Liver (tissue), 9 donors: ENCODE measurements around the gene SPATS2. TPM values are rescaled to one million over a fixed set of nuclear protein-coding genes. Genes with fewer than 3 reads are reported as not detected.

Experiments used
- DNase-seq: peaks from one replicate; pipeline ENCODE4 v3.0.0-alpha.2; 2017; ENCODE audit warnings: low spot score
- H3K27ac ChIP-seq, 2 donors: one replicate each; pipeline ENCODE4 v1.7.0; 2013; ENCODE audit warnings: inconsistent platforms in 2 of 2, low read length in 2 of 2, control low read depth in 1 of 2, low read depth in 1 of 2, mild to moderate bottlenecking in 1 of 2
- H3K27me3 ChIP-seq, 4 donors: one replicate each; pipeline versions ENCODE4 v1.6.1 to v1.7.0; 2013; ENCODE audit warnings: low read length in 3 of 4, inconsistent platforms in 1 of 4, mild to moderate bottlenecking in 1 of 4, moderate library complexity in 1 of 4; ENCODE audit not compliant: control insufficient read depth in 4 of 4, insufficient read depth in 4 of 4
- H3K36me3 ChIP-seq, 4 donors: one replicate each; pipeline versions ENCODE4 v1.6.1 to v1.7.0; 2013; ENCODE audit warnings: low read length in 3 of 4, mild to moderate bottlenecking in 3 of 4, low read depth in 1 of 4, moderate library complexity in 1 of 4; ENCODE audit not compliant: control insufficient read depth in 4 of 4, insufficient read depth in 3 of 4
- H3K4me1 ChIP-seq, 4 donors: one replicate each; pipeline versions ENCODE4 v1.6.1 to v1.7.0; 2013; ENCODE audit warnings: low read length in 3 of 4, mild to moderate bottlenecking in 3 of 4, moderate library complexity in 1 of 4; ENCODE audit not compliant: control insufficient read depth in 4 of 4, insufficient read depth in 4 of 4
- H3K4me3 ChIP-seq, 3 donors: one replicate each; pipeline versions ENCODE4 v1.6.1 to v1.7.0; 2013; ENCODE audit warnings: low read length in 3 of 3, control low read depth in 1 of 3, low read depth in 1 of 3, mild to moderate bottlenecking in 1 of 3
- H3K9ac ChIP-seq, 2 donors: one replicate each; pipeline ENCODE4 v1.7.0; 2013; ENCODE audit warnings: low read length in 2 of 2, mild to moderate bottlenecking in 2 of 2, moderate library complexity in 2 of 2, control low read depth in 1 of 2, low read depth in 1 of 2
- H3K9me3 ChIP-seq, 4 donors: one replicate each; pipeline versions ENCODE4 v1.6.1 to v1.7.0; 2013; ENCODE audit warnings: low read length in 3 of 4; ENCODE audit not compliant: control insufficient read depth in 4 of 4
- FOXA1 ChIP-seq: IDR thresholded peaks from 2 replicates; pipeline ENCODE4 v1.6.1; 2016; ENCODE audit warnings: antibody characterized with exemption
- GABPA ChIP-seq, 2 donors: IDR thresholded peaks in 1 of 2; conservative IDR thresholded peaks in 1 of 2; 2 replicates each; pipeline ENCODE4 v1.6.1; 2016; ENCODE audit warnings: antibody characterized with exemption in 2 of 2, mild to moderate bottlenecking in 1 of 2, moderate library complexity in 1 of 2
- HNF4A ChIP-seq, 2 donors: conservative IDR thresholded peaks; 2 replicates each; pipeline ENCODE4 v1.6.1; 2016; ENCODE audit warnings: antibody characterized with exemption in 2 of 2, mild to moderate bottlenecking in 2 of 2
- MAX ChIP-seq: IDR thresholded peaks from 2 replicates; pipeline ENCODE4 v1.6.1; 2016; ENCODE audit warnings: antibody characterized with exemption
- RAD21 ChIP-seq, 2 donors: IDR thresholded peaks; 2 replicates each; pipeline ENCODE4 v1.6.1; 2016; ENCODE audit warnings: antibody characterized with exemption in 2 of 2, mild to moderate bottlenecking in 2 of 2
- REST ChIP-seq: IDR thresholded peaks from 2 replicates; pipeline ENCODE4 v1.6.1; 2016; ENCODE audit warnings: antibody characterized with exemption, mild to moderate bottlenecking
- YY1 ChIP-seq: IDR thresholded peaks from 2 replicates; pipeline ENCODE4 v1.6.1; 2016; ENCODE audit warnings: antibody characterized with exemption, mild to moderate bottlenecking
- WGBS: extraction: QIAGEN DNeasy Blood & Tissue Kit; methylation state at CpG from one replicate; pipeline ENCODE4 v1.1.7; 2013; 5-methylcytosine and 5-hydroxymethylcytosine counted together
- polyA plus RNA-seq, 2 donors: library from polyadenylated mRNA; stranded (reverse) in 1 of 2; unstranded in 1 of 2; fragments of 200-250 nt in 1 of 2; fragments of >200 nt in 1 of 2; fragmentation: Nextera tagmentation in 1 of 2; extraction: Ambion mirVana in 1 of 2; gene quantifications; one replicate each; pipeline versions ENCODE4 v1.2.1 to v1.2.3, GENCODE V29; 2013 to 2015
- total RNA-seq, 2 donors: library from RNA; depleted of rRNA; stranded (reverse); fragments of >200 nt; gene quantifications; one replicate each; pipeline ENCODE4 v1.2.3, GENCODE V29; 2014
- donor health status: healthy.
- donor health status: healthy.
- donor health status: healthy.
- donor health status: healthy.
- donor health status: healthy.

Gene SPATS2
- total and polyA plus RNA-seq, 4 donors = 2.4 to 5.2 (median 4.5) TPM

GRCh38 chr12:49554266-49554665 is 187.0 kb downstream of the SPATS2 start (continued):
- no peak for TF ChIP-seq REST
- no peak for TF ChIP-seq RAD21 (IDR thresholded peaks at IDR 0.05)
- TF ChIP-seq FOXA1 = no peak
- no peak for TF ChIP-seq YY1

GRCh38 chr12:49555631-49556390 is 188.5 kb downstream of the SPATS2 start:
- no peak overlapping the region for H3K4me3 ChIP-seq
- H3K36me3 ChIP-seq = peaks cover 13 to 31% (median 22%) of the 10 kb centered on the region in 4 donors
- no peaks in the 10 kb centered on the region for H3K27me3 ChIP-seq
- H3K27ac ChIP-seq = no peak overlapping the region
- H3K9me3 ChIP-seq = no peaks in the 10 kb centered on the region
- peaks cover 4 to 40% (median 24%) of the 10 kb centered on the region in 4 donors for H3K4me1 ChIP-seq
- no peak for TF ChIP-seq MAX
- no peak for TF ChIP-seq RAD21 (IDR thresholded peaks at IDR 0.05)
- DNase-seq = no peak
- no peak overlapping the region for H3K9ac ChIP-seq
- WGBS = 88% methylated on average over 18 of the region's 18 CpGs

- WGBS = 71% methylated on average over 12 of the region's 12 CpGs
- no peak for TF ChIP-seq REST
- no peak for TF ChIP-seq GABPA (IDR thresholded peaks at IDR 0.05 in 1 of 2, conservative IDR thresholded peaks at IDR 0.05 in 1 of 2)
- TF ChIP-seq HNF4A (conservative IDR thresholded peaks at IDR 0.05) = no peak
These were observed 189.3 kb downstream of the SPATS2 start for GRCh38 chr12:49556391-49557186.

More at GRCh38 chr12:49556391-49557186, 189.3 kb downstream of the SPATS2 start:
- Histone ChIP-seq H3K9me3 (no peaks in the 10 kb centered on the region), H3K4me1 (peaks cover 2 to 33% (median 17%) of the 10 kb centered on the region in 4 donors), H3K36me3 (peaks cover 13 to 37% (median 25%) of the 10 kb centered on the region in 4 donors), H3K27ac (no peak overlapping the region), H3K4me3 (no peak overlapping the region), H3K9ac (no peak overlapping the region), H3K27me3 (no peaks in the 10 kb centered on the region)
- no peak for DNase-seq
